Activated naive CD8-positive, alpha-beta T cell (primary cell): ENCODE results near the gene SEC14L3.

Experiments used
- H3K27ac Mint-ChIP-seq: one replicate; pipeline ENCODE4 v1.8.0; 2021; ENCODE audit warnings: mixed read lengths
- H3K27me3 Mint-ChIP-seq: one replicate; pipeline ENCODE4 v1.8.0; 2021; ENCODE audit warnings: mixed read lengths
- H3K36me3 Mint-ChIP-seq: one replicate; pipeline ENCODE4 v1.8.0; 2021; ENCODE audit warnings: mixed read lengths
- H3K4me1 Mint-ChIP-seq: one replicate; pipeline ENCODE4 v1.8.0; 2021; ENCODE audit warnings: low read depth, mixed read lengths
- H3K4me3 Mint-ChIP-seq: one replicate; pipeline ENCODE4 v1.8.0; 2021; ENCODE audit warnings: mild to moderate bottlenecking, mixed read lengths
- H3K9me3 Mint-ChIP-seq: one replicate; pipeline ENCODE4 v1.8.0; 2021; ENCODE audit warnings: low read depth, mixed read lengths

The SEC14L3 gene

GRCh38 chr22:30471616-30472318, at the start of gene SEC14L3:
Gene SEC14L3, minus strand, starts transcription at chr22:30472017. Its CDS starts 59 bp downstream, at chr22:30471958.
- peaks cover 8% of the 10 kb centered on the region for H3K27me3 Mint-ChIP-seq
- H3K27ac Mint-ChIP-seq: no peak within 1 kb of the TSS
- no peaks in the 10 kb centered on the region for H3K9me3 Mint-ChIP-seq
- H3K4me1 Mint-ChIP-seq: no peaks in the 10 kb centered on the region
- no peaks in the 10 kb centered on the region for H3K36me3 Mint-ChIP-seq
- H3K4me3 Mint-ChIP-seq: no peak within 1 kb of the TSS

- no peak overlapping the region for H3K27ac Mint-ChIP-seq
- no peaks in the 10 kb centered on the region for H3K36me3 Mint-ChIP-seq
- no peak overlapping the region for H3K4me3 Mint-ChIP-seq
- H3K27me3 Mint-ChIP-seq: peaks cover 4% of the 10 kb centered on the region
- no peaks in the 10 kb centered on the region for H3K9me3 Mint-ChIP-seq
- H3K4me1 Mint-ChIP-seq: no peaks in the 10 kb centered on the region
Measured at GRCh38 chr22:30519842-30520425, 48.1 kb upstream of the SEC14L3 start.

- Mint-ChIP-seq H3K4me3 (no peak overlapping the region), H3K36me3 (no peaks in the 10 kb centered on the region), H3K9me3 (no peaks in the 10 kb centered on the region), H3K4me1 (no peaks in the 10 kb centered on the region), H3K27me3 (peaks cover 3% of the 10 kb centered on the region), H3K27ac (no peak overlapping the region)
Measured at GRCh38 chr22:30516731-30517130, 44.9 kb upstream of the SEC14L3 start.

DNA sequence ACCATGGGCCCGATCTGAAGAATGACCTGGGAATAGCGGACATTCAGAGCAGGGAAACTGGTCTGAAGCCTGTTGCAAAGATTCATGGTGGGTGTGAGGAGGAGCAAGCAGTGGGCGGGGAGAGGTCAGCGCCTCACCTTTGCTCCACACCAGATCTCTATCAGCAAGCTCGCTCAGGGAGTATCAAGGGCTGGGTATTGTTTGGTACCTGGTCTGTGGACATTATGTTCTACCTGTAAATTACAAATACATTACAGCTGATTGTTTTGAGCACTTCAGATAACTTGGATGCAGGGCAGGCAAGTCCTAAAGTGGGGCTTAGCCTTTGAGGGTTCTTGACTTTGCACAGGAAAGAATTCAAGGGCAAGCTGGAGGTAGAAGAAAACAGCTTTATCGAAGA, 44.5 kb upstream of the SEC14L3 start:
- no peaks in the 10 kb centered on the region for H3K36me3 Mint-ChIP-seq
- H3K27me3 Mint-ChIP-seq: peaks cover 3% of the 10 kb centered on the region
- no peaks in the 10 kb centered on the region for H3K9me3 Mint-ChIP-seq
- no peaks in the 10 kb centered on the region for H3K4me1 Mint-ChIP-seq
- H3K27ac Mint-ChIP-seq: no peak overlapping the region
- no peak overlapping the region for H3K4me3 Mint-ChIP-seq

- H3K4me1 Mint-ChIP-seq: no peaks in the 10 kb centered on the region
- H3K9me3 Mint-ChIP-seq: no peaks in the 10 kb centered on the region
- H3K4me3 Mint-ChIP-seq: no peak overlapping the region
- no peak overlapping the region for H3K27ac Mint-ChIP-seq
- peaks cover 2% of the 10 kb centered on the region for H3K27me3 Mint-ChIP-seq
- H3K36me3 Mint-ChIP-seq: no peaks in the 10 kb centered on the region
Measured at GRCh38 chr22:30514252-30514651, 42.4 kb upstream of the SEC14L3 start.

- Mint-ChIP-seq H3K4me3 (no peak overlapping the region), H3K27ac (no peak overlapping the region), H3K4me1 (no peaks in the 10 kb centered on the region), H3K36me3 (no peaks in the 10 kb centered on the region), H3K27me3 (peaks cover 2% of the 10 kb centered on the region), H3K9me3 (no peaks in the 10 kb centered on the region)
Measured at GRCh38 chr22:30513462-30513861, 41.6 kb upstream of the SEC14L3 start.

GRCh38 chr22:30511911-30512310, 40.1 kb upstream of the SEC14L3 start:
- Mint-ChIP-seq H3K27ac (no peak overlapping the region), H3K9me3 (no peaks in the 10 kb centered on the region), H3K4me3 (no peak overlapping the region), H3K27me3 (peaks cover 4% of the 10 kb centered on the region), H3K36me3 (no peaks in the 10 kb centered on the region), H3K4me1 (no peaks in the 10 kb centered on the region)

- H3K36me3 Mint-ChIP-seq: no peaks in the 10 kb centered on the region
- H3K4me1 Mint-ChIP-seq: no peaks in the 10 kb centered on the region
- H3K9me3 Mint-ChIP-seq: no peaks in the 10 kb centered on the region
- H3K27me3 Mint-ChIP-seq: peaks cover 7% of the 10 kb centered on the region
- no peak overlapping the region for H3K27ac Mint-ChIP-seq
- no peak overlapping the region for H3K4me3 Mint-ChIP-seq
Measured at GRCh38 chr22:30511109-30511508, 39.3 kb upstream of the SEC14L3 start.

GRCh38 chr22:30508216-30508615, 36.4 kb upstream of the SEC14L3 start:
- H3K4me3 Mint-ChIP-seq: no peak overlapping the region
- H3K36me3 Mint-ChIP-seq: no peaks in the 10 kb centered on the region
- H3K27me3 Mint-ChIP-seq: peaks cover 16% of the 10 kb centered on the region
- no peaks in the 10 kb centered on the region for H3K4me1 Mint-ChIP-seq
- H3K27ac Mint-ChIP-seq: no peak overlapping the region
- H3K9me3 Mint-ChIP-seq: no peaks in the 10 kb centered on the region

DNA sequence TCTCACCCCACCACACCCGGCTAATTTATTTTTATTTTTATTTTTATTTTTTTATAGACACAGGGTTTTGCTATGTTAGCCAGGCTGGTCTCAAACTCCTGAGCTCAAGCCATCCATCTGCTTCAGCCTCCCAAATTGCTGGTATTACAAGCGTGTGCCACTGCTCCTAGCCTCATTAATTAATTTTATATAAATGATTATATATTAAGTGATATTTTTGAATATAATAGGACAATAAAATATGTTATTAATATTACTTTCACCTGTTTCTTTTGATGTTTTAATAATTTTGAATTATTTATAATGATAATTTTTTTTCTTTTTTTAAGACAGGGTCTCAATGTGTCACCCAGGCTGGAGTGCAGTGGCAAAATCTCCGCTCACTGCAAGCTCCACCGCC, 35.9 kb upstream of the SEC14L3 start:
- Mint-ChIP-seq H3K27me3 (peaks cover 18% of the 10 kb centered on the region), H3K4me3 (no peak overlapping the region), H3K4me1 (no peaks in the 10 kb centered on the region), H3K36me3 (no peaks in the 10 kb centered on the region), H3K9me3 (no peaks in the 10 kb centered on the region), H3K27ac (no peak overlapping the region)

GRCh38 chr22:30506507-30506968, 34.7 kb upstream of the SEC14L3 start:
- no peaks in the 10 kb centered on the region for H3K4me1 Mint-ChIP-seq
- peaks cover 18% of the 10 kb centered on the region for H3K27me3 Mint-ChIP-seq
- no peak overlapping the region for H3K27ac Mint-ChIP-seq
- no peaks in the 10 kb centered on the region for H3K36me3 Mint-ChIP-seq
- no peak overlapping the region for H3K4me3 Mint-ChIP-seq
- no peaks in the 10 kb centered on the region for H3K9me3 Mint-ChIP-seq

- Mint-ChIP-seq H3K9me3 (no peaks in the 10 kb centered on the region), H3K27ac (no peak overlapping the region), H3K4me1 (no peaks in the 10 kb centered on the region), H3K36me3 (no peaks in the 10 kb centered on the region), H3K4me3 (no peak overlapping the region), H3K27me3 (peaks cover 17% of the 10 kb centered on the region)
Measured at GRCh38 chr22:30503551-30503950, 31.7 kb upstream of the SEC14L3 start.

GRCh38 chr22:30502911-30503310, 31.1 kb upstream of the SEC14L3 start:
- Mint-ChIP-seq H3K27ac (no peak overlapping the region), H3K9me3 (no peaks in the 10 kb centered on the region), H3K4me3 (no peak overlapping the region), H3K36me3 (no peaks in the 10 kb centered on the region), H3K27me3 (peaks cover 17% of the 10 kb centered on the region), H3K4me1 (no peaks in the 10 kb centered on the region)

GRCh38 chr22:30502153-30502552, 30.3 kb upstream of the SEC14L3 start:
- no peaks in the 10 kb centered on the region for H3K4me1 Mint-ChIP-seq
- no peaks in the 10 kb centered on the region for H3K36me3 Mint-ChIP-seq
- H3K9me3 Mint-ChIP-seq: no peaks in the 10 kb centered on the region
- H3K27ac Mint-ChIP-seq: no peak overlapping the region
- H3K4me3 Mint-ChIP-seq: no peak overlapping the region
- peaks cover 17% of the 10 kb centered on the region for H3K27me3 Mint-ChIP-seq

- no peak overlapping the region for H3K27ac Mint-ChIP-seq
Measured at GRCh38 chr22:30500628-30501027, 28.8 kb upstream of the SEC14L3 start.

More at GRCh38 chr22:30500628-30501027, 28.8 kb upstream of the SEC14L3 start:
- Mint-ChIP-seq H3K4me1 (no peaks in the 10 kb centered on the region), H3K4me3 (no peak overlapping the region), H3K36me3 (no peaks in the 10 kb centered on the region), H3K9me3 (no peaks in the 10 kb centered on the region), H3K27me3 (peaks cover 12% of the 10 kb centered on the region)
